Measurements from ENCODE around the gene ZFP36. TPM values are rescaled to one million over a fixed set of nuclear protein-coding genes. Genes with fewer than 3 reads are reported as not detected.

The ZFP36 gene
- total RNA-seq, 4 donors from 2014 or later, result 280 to 924 (median 309) TPM

- no peak for DNase-seq
- intact Hi-C loops (cut with DNase I; ENCODE audit: low total_unique reads), result no loop called here
- TF ChIP-seq POLR2A (IDR thresholded peaks at IDR 0.05) (no peak), CTCF (IDR thresholded peaks at IDR 0.05) (no peak), POLR2AphosphoS5 (IDR thresholded peaks at IDR 0.05) (no peak), EP300 (IDR thresholded peaks at IDR 0.05; ENCODE audit: low read depth) (no peak)
- no peaks in the 10 kb centered on the region for H3K9me3 ChIP-seq
- no peaks in the 10 kb centered on the region for H3K36me3 ChIP-seq
- WGBS, 2 donors (ENCODE audit: low coverage in 1 of 2), result 79% methylated on average over 16 of the region's 16 CpGs; no CpG with 5 or more reads in 1 of the 2 donors
- in situ Hi-C loops (cut with MboI; ENCODE audit: low pct_ligation_motif_present in 1 of 4, low pct_unique_long_range_greater_than_20kb in 1 of 4, low sequenced_read_pairs in 3 of 4), result loop anchor here in 1 of 4 donors (25.0 kb wide), 1 partner anchor 112 kb away; the partner anchor contains the start of genes EID2 and EID2B
- H3K27ac ChIP-seq, result no peak overlapping the region
- no peaks in the 10 kb centered on the region for H3K27me3 ChIP-seq
- peaks cover 0 to 16% (median 10%) of the 10 kb centered on the region in 4 donors for H3K4me1 ChIP-seq
- no peak overlapping the region for H3K4me3 ChIP-seq
Measured at GRCh38 chr19:39424934-39425333, 18.3 kb downstream of the ZFP36 start.

GRCh38 chr19:39425744-39426143, 19.1 kb downstream of the ZFP36 start:
- in situ Hi-C loops (cut with MboI; ENCODE audit: low pct_ligation_motif_present in 1 of 4, low pct_unique_long_range_greater_than_20kb in 1 of 4, low sequenced_read_pairs in 3 of 4), result loop anchor here in 1 of 4 donors (25.0 kb wide), 1 partner anchor 112 kb away; the partner anchor contains the start of genes EID2 and EID2B
- intact Hi-C loops (cut with DNase I; ENCODE audit: low total_unique reads), result no loop called here
- no peak overlapping the region for H3K4me3 ChIP-seq
- no peaks in the 10 kb centered on the region for H3K27me3 ChIP-seq
- no peak overlapping the region for H3K27ac ChIP-seq
- TF ChIP-seq POLR2AphosphoS5 (IDR thresholded peaks at IDR 0.05), result no peak
- no peak for TF ChIP-seq POLR2A (IDR thresholded peaks at IDR 0.05)
- no peak for TF ChIP-seq EP300 (IDR thresholded peaks at IDR 0.05; ENCODE audit: low read depth)
- no peak for TF ChIP-seq CTCF (IDR thresholded peaks at IDR 0.05)
- no peaks in the 10 kb centered on the region for H3K36me3 ChIP-seq
- 88 to 89% methylated on average over 6 to 7 of the region's 7 CpGs for WGBS, 2 donors (ENCODE audit: low coverage in 1 of 2)
- peaks cover 0 to 16% (median 10%) of the 10 kb centered on the region in 4 donors for H3K4me1 ChIP-seq
- no peaks in the 10 kb centered on the region for H3K9me3 ChIP-seq
- DNase-seq, result no peak

GRCh38 chr19:39426170-39426569, 19.5 kb downstream of the ZFP36 start:
- Histone ChIP-seq H3K4me1 (peaks cover 0 to 18% (median 10%) of the 10 kb centered on the region in 4 donors), H3K27me3 (no peaks in the 10 kb centered on the region), H3K9me3 (no peaks in the 10 kb centered on the region), H3K4me3 (no peak overlapping the region), H3K36me3 (no peaks in the 10 kb centered on the region), H3K27ac (no peak overlapping the region)
- WGBS, 2 donors (ENCODE audit: low coverage in 1 of 2), result 55 to 61% methylated on average over 3 to 5 of the region's 5 CpGs
- DNase-seq, result no peak
- in situ Hi-C loops (cut with MboI; ENCODE audit: low pct_ligation_motif_present in 1 of 4, low pct_unique_long_range_greater_than_20kb in 1 of 4, low sequenced_read_pairs in 3 of 4) (loop anchor here in 1 of 4 donors (25.0 kb wide), 1 partner anchor 111 kb away; the partner anchor contains the start of genes EID2 and EID2B), intact Hi-C loops (cut with DNase I; ENCODE audit: low total_unique reads) (no loop called here)
- TF ChIP-seq POLR2A (IDR thresholded peaks at IDR 0.05), result no peak
- TF ChIP-seq POLR2AphosphoS5 (IDR thresholded peaks at IDR 0.05), result no peak
- TF ChIP-seq EP300 (IDR thresholded peaks at IDR 0.05; ENCODE audit: low read depth), result no peak
- no peak for TF ChIP-seq CTCF (IDR thresholded peaks at IDR 0.05)

- in situ Hi-C loops (cut with MboI; ENCODE audit: low pct_ligation_motif_present in 1 of 4, low pct_unique_long_range_greater_than_20kb in 1 of 4, low sequenced_read_pairs in 3 of 4), result loop anchor here in 1 of 4 donors (25.0 kb wide), 1 partner anchor 110 kb away; the partner anchor contains the start of genes EID2 and EID2B
- H3K27me3 ChIP-seq, result no peaks in the 10 kb centered on the region
- WGBS, 2 donors (ENCODE audit: low coverage in 1 of 2), result 84 to 88% methylated on average over 3 to 11 of the region's 11 CpGs
- intact Hi-C loops (cut with DNase I; ENCODE audit: low total_unique reads), result no loop called here
- TF ChIP-seq EP300 (IDR thresholded peaks at IDR 0.05; ENCODE audit: low read depth) (no peak), CTCF (IDR thresholded peaks at IDR 0.05) (no peak), POLR2A (IDR thresholded peaks at IDR 0.05) (no peak), POLR2AphosphoS5 (IDR thresholded peaks at IDR 0.05) (no peak)
- H3K9me3 ChIP-seq, result no peaks in the 10 kb centered on the region
- DNase-seq, result no peak
- peaks cover 0 to 10% (median 4%) of the 10 kb centered on the region in 4 donors for H3K36me3 ChIP-seq
- peaks cover 0 to 20% (median 12%) of the 10 kb centered on the region in 4 donors for H3K4me1 ChIP-seq
- H3K27ac ChIP-seq, result peak overlapping the region; percentile 82 to 91 (median 86)
- no peak overlapping the region for H3K4me3 ChIP-seq
Measured at GRCh38 chr19:39427707-39428106, 21.1 kb downstream of the ZFP36 start.
